Omental fat pad (tissue), 4 donors: ENCODE data around the gene GID8. TPM values are rescaled to one million over a fixed set of nuclear protein-coding genes. Genes with fewer than 3 reads are reported as not detected.

Experiments used
- ATAC-seq: fragments of 150-250 bp; one replicate; pipeline ENCODE4 v1.9.1; 2016; ENCODE audit warnings: mild to moderate bottlenecking, moderate library complexity; ENCODE audit not compliant: low FRiP score
- DNase-seq: peaks from one replicate; pipeline ENCODE4 v3.0.0-alpha.2; 2019; ENCODE audit warnings: low spot score
- total RNA-seq, 4 donors: library from RNA; depleted of rRNA; stranded (reverse); fragments of >200 nt; gene quantifications; one replicate each; pipeline ENCODE4 v1.1.0, GENCODE V29; 2016
- TF ChIP-seq, protein P1 (sequence below), 3 donors: fragments of 450-650 bp; IDR thresholded peaks; one replicate each; pipeline ENCODE4 v1.5.1; 2016 to 2017; ENCODE audit warnings: antibody characterized with exemption in 3 of 3, mild to moderate bottlenecking in 3 of 3, moderate library complexity in 2 of 3

Gene GID8
- total RNA-seq, 4 donors from 2014 or later, result 21.7 to 33.4 (median 25.5) TPM

DNA sequence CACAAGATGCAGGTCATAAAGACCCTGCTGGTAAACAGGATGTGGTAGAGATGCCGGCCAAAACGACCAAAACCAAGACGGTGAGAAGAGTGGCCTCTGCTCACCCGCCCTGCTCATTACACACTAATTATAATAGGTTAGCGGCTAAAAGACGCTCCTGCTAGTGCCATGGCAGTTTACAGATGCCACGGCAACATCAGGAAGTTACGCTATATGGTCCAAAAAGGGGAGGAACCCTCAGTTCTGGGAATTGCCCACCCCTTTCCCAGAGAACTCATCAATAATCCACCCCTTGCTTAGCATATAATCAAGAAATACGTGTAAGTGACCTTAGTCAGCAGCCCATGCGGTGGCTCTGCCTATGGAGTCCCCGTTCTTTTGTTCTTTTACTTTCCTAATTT lies 51.3 kb downstream of the GID8 start:
- DNase-seq (no peak), ATAC-seq (no peak)
- TF ChIP-seq, protein P1, sequence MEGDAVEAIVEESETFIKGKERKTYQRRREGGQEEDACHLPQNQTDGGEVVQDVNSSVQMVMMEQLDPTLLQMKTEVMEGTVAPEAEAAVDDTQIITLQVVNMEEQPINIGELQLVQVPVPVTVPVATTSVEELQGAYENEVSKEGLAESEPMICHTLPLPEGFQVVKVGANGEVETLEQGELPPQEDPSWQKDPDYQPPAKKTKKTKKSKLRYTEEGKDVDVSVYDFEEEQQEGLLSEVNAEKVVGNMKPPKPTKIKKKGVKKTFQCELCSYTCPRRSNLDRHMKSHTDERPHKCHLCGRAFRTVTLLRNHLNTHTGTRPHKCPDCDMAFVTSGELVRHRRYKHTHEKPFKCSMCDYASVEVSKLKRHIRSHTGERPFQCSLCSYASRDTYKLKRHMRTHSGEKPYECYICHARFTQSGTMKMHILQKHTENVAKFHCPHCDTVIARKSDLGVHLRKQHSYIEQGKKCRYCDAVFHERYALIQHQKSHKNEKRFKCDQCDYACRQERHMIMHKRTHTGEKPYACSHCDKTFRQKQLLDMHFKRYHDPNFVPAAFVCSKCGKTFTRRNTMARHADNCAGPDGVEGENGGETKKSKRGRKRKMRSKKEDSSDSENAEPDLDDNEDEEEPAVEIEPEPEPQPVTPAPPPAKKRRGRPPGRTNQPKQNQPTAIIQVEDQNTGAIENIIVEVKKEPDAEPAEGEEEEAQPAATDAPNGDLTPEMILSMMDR (IDR thresholded peaks at IDR 0.05), result no peak

- ATAC-seq, result no peak
- DNase-seq, result no peak
- TF ChIP-seq, protein P1 (IDR thresholded peaks at IDR 0.05), result no peak
These were observed 52.4 kb downstream of the GID8 start for GRCh38 chr20:62990306-62990825.

GRCh38 chr20:62991196-62991807 lies 53.4 kb downstream of the GID8 start:
- DNase-seq (no peak), ATAC-seq (no peak)
- TF ChIP-seq, protein P1 (IDR thresholded peaks at IDR 0.05), result no peak

DNA sequence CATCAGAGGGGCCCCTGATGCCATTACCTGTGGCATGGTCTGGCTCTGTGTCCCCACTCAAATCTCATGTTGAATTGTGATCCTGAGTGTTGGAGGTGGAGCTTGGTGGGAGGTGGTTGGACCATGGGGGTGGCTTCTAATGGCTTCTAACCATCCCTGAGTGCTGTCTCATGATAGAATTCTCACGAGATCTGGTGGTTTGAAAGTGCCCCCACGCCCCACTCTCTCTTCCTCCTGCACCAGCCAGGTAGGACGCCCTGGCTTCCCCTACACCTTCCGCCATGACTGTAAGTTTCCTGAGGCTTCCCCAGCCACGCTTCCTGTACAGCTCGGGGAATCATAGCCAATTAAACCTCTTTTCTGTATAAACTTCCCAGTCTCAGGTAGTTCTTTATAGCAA lies 53.9 kb downstream of the GID8 start:
- ATAC-seq, result no peak
- DNase-seq, result no peak
- TF ChIP-seq, protein P1 (IDR thresholded peaks at IDR 0.05), result no peak

DNA sequence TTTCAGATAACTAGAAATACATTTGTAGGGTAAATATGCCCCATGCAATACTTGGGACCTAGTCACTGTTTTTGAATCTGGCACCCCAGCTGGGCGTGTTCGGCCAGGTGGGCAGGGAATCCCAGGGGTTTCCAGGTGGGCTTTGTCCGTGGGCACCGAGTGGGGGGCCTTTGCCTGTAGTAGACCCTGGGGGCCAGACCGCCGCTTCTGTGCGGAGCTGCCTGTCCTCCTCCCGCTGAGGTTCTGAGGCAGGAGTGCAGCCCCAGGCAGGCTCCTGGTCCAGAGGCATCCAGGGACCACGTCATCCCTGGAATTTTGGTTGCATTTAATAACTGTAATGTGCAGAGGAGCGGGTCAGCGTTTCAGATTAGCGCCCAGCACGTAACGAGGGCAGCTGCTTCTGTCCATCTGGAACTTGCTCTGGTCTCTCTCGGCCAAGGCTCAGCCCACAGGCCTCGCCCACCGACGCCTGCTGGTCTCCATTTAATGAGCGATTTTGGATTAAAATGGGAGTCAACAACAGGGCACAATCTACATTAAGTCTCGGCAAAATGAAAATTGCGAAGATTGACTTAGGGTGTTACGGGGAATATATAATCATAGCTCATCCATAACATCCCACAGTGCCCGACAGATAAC lies 56.0 kb downstream of the GID8 start:
- DNase-seq, result no peak
- ATAC-seq, result no peak
- TF ChIP-seq, protein P1 (IDR thresholded peaks at IDR 0.05), result no peak

- TF ChIP-seq, protein P1 (IDR thresholded peaks at IDR 0.05), result no peak
- ATAC-seq, result no peak
These were observed 56.9 kb downstream of the GID8 start for GRCh38 chr20:62994869-62995281.

GRCh38 chr20:62995481-62995880 lies 57.5 kb downstream of the GID8 start:
- TF ChIP-seq, protein P1 (IDR thresholded peaks at IDR 0.05), result no peak
- DNase-seq, result no peak
- ATAC-seq, result no peak

More at GRCh38 chr20:62994869-62995281, 56.9 kb downstream of the GID8 start:
- no peak for DNase-seq
